ENCODE measurements around the gene RAD51D. TPM values are rescaled to one million over a fixed set of nuclear protein-coding genes. Genes with fewer than 3 reads are reported as not detected.
"Not testable (repeated sequence)": the region's sequence is repeated elsewhere in the genome, so short reads cannot be mapped to it uniquely, and the experiment has no call there.

RAD51D gene
- total RNA-seq, 1 donor from 2014 or later = 34.9 TPM

DNA sequence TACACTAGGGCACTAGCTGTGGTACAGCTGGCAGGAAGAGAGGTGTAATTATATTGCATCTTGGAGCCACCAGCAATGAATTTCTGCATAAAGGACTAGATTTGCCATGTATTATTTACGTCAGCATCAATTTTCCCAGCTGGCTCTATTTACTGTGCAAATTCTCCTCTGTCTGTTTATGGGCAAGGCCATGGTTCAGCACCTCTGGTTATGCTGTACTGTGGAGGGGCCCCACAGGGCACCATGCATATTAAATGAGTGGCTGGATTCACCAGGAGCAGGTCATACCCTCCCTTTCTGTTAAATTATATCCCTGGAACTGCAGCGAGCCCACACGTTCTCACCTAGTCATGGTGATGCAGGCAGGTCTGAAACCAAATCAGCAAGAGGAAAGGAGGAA lies 19.8 kb downstream of the RAD51D start:
- intact Hi-C loops (cut with micrococcal nuclease) = no loop called here
- Mint-ChIP-seq H3K9me3 (no peaks in the 10 kb centered on the region), H3K36me3 (ENCODE audit: low read depth) (peaks cover 27% of the 10 kb centered on the region), H3K27ac (no peak overlapping the region), H3K4me3 (no peak overlapping the region), H3K27me3 (ENCODE audit: insufficient read depth) (no peaks in the 10 kb centered on the region), H3K4me1 (ENCODE audit: low read depth) (no peaks in the 10 kb centered on the region)
- no peak for DNase-seq (ENCODE audit: low spot score)

- no peak overlapping the region for H3K4me3 Mint-ChIP-seq
- no peaks in the 10 kb centered on the region for H3K4me1 Mint-ChIP-seq (ENCODE audit: low read depth)
- H3K27me3 Mint-ChIP-seq (ENCODE audit: insufficient read depth) = no peaks in the 10 kb centered on the region
- no peaks in the 10 kb centered on the region for H3K9me3 Mint-ChIP-seq
- no peak overlapping the region for H3K27ac Mint-ChIP-seq
- intact Hi-C loops (cut with micrococcal nuclease) = no loop called here
- no peak for DNase-seq (ENCODE audit: low spot score)
- peaks cover 21% of the 10 kb centered on the region for H3K36me3 Mint-ChIP-seq (ENCODE audit: low read depth)
Observed at GRCh38 chr17:35097776-35098175, 21.9 kb downstream of the RAD51D start.

DNA sequence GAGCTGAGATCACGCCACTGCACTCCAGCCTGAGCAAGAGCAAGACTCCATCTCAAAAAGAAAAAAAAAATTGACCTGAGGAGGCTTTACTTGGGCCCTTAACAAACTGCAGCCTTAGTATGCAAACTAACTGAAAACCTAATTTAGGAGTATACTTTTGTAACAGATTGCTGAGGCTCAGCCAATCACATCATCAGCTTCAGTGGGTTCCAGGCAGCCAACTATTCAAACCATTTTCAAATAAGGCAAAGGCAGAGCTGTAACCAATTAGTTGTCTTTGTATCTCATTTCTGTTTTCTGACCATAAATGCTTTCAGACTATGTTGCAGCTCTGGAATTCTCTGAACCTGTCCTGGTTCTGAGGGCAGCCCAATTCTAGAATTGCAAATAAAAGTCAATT lies 23.9 kb downstream of the RAD51D start:
- no peaks in the 10 kb centered on the region for H3K9me3 Mint-ChIP-seq
- peaks cover 6% of the 10 kb centered on the region for H3K4me1 Mint-ChIP-seq (ENCODE audit: low read depth)
- peaks cover 15% of the 10 kb centered on the region for H3K36me3 Mint-ChIP-seq (ENCODE audit: low read depth)
- no peaks in the 10 kb centered on the region for H3K27me3 Mint-ChIP-seq (ENCODE audit: insufficient read depth)
- no peak overlapping the region for H3K27ac Mint-ChIP-seq
- intact Hi-C loops (cut with micrococcal nuclease) = no loop called here
- DNase-seq (ENCODE audit: low spot score) = no peak
- H3K4me3 Mint-ChIP-seq = no peak overlapping the region

DNA sequence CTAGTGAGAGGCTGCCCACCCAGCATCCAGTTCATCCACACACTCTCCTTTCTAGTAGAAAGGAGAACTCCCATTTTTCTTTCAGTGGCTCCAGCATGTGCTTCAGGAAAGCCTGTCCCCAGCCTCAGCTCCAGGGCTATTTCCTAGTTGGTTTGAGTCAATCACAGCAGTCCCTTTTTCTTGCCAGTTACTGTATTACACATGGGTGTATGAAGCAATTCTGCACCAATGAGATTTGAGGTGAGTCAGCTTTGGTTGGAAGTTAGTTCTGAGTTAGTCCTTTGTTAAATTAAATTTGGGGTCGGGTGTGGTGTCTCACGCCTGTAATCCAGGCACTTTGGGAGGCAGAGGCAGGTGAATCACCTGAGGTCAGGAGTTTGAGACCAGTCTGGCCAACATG lies 24.8 kb downstream of the RAD51D start:
- no peaks in the 10 kb centered on the region for H3K27me3 Mint-ChIP-seq (ENCODE audit: insufficient read depth)
- no peak overlapping the region for H3K27ac Mint-ChIP-seq
- H3K4me3 Mint-ChIP-seq = no peak overlapping the region
- intact Hi-C loops (cut with micrococcal nuclease) = no loop called here
- DNase-seq (ENCODE audit: low spot score) = no peak
- peaks cover 11% of the 10 kb centered on the region for H3K36me3 Mint-ChIP-seq (ENCODE audit: low read depth)
- no peaks in the 10 kb centered on the region for H3K9me3 Mint-ChIP-seq
- peaks cover 10% of the 10 kb centered on the region for H3K4me1 Mint-ChIP-seq (ENCODE audit: low read depth)

DNA sequence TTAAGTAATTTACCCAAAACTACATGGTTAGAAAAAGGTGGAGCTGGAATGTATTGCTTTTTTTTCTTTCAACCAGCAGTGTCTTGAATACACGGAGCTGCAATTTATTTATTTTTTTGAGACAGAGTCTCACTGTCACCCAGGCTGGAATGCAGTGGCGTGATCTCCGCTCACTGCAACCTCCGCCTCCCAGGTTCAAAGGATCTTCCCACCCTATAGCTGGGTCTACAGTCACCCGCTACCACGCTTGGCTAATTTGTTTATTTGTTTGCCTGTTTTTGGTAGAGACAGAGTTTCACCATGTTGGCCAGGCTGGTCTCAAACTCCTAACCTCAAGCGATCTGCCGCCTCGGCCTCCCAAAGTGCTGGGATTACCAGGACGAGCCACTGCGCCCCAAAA lies 29.0 kb downstream of the RAD51D start:
- H3K4me3 Mint-ChIP-seq; H3K36me3 Mint-ChIP-seq (ENCODE audit: low read depth); intact Hi-C loops (cut with micrococcal nuclease); H3K9me3 Mint-ChIP-seq; DNase-seq (ENCODE audit: low spot score); H3K27me3 Mint-ChIP-seq (ENCODE audit: insufficient read depth); H3K27ac Mint-ChIP-seq: not testable (repeated sequence)
- peaks cover 41% of the 10 kb centered on the region for H3K4me1 Mint-ChIP-seq (ENCODE audit: low read depth)

GRCh38 chr17:35089586-35090296 lies 29.9 kb downstream of the RAD51D start:
- no peaks in the 10 kb centered on the region for H3K27me3 Mint-ChIP-seq (ENCODE audit: insufficient read depth)
- peaks cover 50% of the 10 kb centered on the region for H3K4me1 Mint-ChIP-seq (ENCODE audit: low read depth)
- peak overlapping the region; percentile 82 for H3K4me3 Mint-ChIP-seq
- H3K9me3 Mint-ChIP-seq = no peaks in the 10 kb centered on the region
- peak overlapping the region; percentile 95 for H3K27ac Mint-ChIP-seq
- peaks cover 3% of the 10 kb centered on the region for H3K36me3 Mint-ChIP-seq (ENCODE audit: low read depth)
- DNase-seq (ENCODE audit: low spot score) = no peak
- intact Hi-C loops (cut with micrococcal nuclease) = loop anchor here (1.0 kb wide), 8 partner anchors 30 to 128 kb away; partner anchors contain the start of genes CCT6B, LIG3, NLE1 and RAD51D

DNA sequence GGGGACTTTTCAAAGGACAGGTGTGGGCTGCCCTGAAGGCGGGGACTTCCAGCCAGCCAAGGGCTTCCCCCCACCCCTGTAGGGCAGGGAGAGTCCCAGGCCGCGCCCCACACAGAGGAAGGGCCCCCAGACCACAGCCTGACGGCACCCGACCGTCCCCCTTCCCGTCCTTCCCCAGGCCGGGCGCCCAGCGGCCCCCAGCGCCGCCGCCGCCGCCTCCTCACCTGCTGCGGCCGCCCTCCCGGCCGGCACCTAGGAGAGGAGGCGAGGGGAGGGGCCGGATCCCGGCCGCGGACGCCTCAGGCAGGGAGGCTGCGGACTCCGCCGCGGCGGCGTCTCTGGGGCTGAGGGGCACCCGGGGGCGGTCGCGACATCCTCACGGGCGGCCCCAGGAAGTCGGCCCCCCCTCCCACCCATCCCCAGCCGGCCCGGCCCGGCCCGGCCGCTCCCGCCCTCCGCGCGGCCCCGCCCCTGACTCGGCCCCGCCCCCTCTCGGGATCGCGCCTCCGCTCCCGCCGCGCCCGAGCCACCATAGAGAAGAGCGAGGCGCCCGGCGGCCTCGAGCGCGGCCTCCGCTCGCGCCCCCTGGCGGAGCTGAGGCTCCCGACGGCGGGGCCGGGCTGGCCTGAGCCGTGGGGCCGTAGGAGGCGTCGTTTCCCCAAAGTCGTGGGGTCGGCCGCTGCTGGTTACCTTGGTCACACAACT lies 30.6 kb downstream of the RAD51D start:
- Mint-ChIP-seq H3K4me3 (peak overlapping the region; percentile 93), H3K36me3 (ENCODE audit: low read depth) (peaks cover 3% of the 10 kb centered on the region), H3K27ac (peak overlapping the region; percentile 95), H3K4me1 (ENCODE audit: low read depth) (peaks cover 50% of the 10 kb centered on the region), H3K9me3 (no peaks in the 10 kb centered on the region), H3K27me3 (ENCODE audit: insufficient read depth) (no peaks in the 10 kb centered on the region)
- peak; percentile 87 for DNase-seq (ENCODE audit: low spot score)
- intact Hi-C loops (cut with micrococcal nuclease) = loop anchor here (1.0 kb wide), 12 partner anchors 9 to 128 kb away; partner anchors contain the start of genes CCT6B, LIG3, NLE1 and RAD51D

DNA sequence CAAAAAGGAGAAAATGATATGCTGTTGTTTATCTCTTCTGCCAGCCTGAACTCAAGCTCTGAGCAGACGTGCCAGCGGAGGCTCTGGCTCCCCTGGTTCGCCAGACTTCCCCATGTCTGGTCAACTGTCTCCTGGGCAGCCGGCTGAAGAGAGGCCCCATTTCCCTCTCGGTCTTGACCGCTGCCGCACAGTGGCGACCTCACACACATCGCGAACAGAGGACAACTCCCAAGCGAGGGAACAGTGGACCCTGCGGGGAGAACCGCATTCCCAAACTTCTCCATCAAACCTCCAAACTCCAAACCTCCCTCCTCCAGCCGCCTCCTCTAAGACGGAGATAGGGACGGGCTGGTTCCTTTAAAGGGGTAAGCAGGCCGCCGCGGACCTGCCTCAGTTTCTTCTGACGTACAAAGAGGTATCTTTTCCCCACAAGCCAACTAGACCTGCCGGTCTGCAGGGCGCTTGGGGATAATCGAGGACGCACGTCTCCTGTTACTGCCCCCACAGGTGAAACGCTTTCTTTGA lies 31.2 kb downstream of the RAD51D start:
- intact Hi-C loops (cut with micrococcal nuclease) = loop anchor here (1.0 kb wide), 4 partner anchors 8 to 25 kb away; partner anchors contain the start of gene RFFL
- H3K27me3 Mint-ChIP-seq (ENCODE audit: insufficient read depth) = no peaks in the 10 kb centered on the region
- H3K27ac Mint-ChIP-seq = peak overlapping the region; percentile 93
- H3K9me3 Mint-ChIP-seq = no peaks in the 10 kb centered on the region
- DNase-seq (ENCODE audit: low spot score) = no peak
- peak overlapping the region; percentile 93 for H3K4me3 Mint-ChIP-seq
- peaks cover 6% of the 10 kb centered on the region for H3K36me3 Mint-ChIP-seq (ENCODE audit: low read depth)
- peaks cover 56% of the 10 kb centered on the region for H3K4me1 Mint-ChIP-seq (ENCODE audit: low read depth)

DNA sequence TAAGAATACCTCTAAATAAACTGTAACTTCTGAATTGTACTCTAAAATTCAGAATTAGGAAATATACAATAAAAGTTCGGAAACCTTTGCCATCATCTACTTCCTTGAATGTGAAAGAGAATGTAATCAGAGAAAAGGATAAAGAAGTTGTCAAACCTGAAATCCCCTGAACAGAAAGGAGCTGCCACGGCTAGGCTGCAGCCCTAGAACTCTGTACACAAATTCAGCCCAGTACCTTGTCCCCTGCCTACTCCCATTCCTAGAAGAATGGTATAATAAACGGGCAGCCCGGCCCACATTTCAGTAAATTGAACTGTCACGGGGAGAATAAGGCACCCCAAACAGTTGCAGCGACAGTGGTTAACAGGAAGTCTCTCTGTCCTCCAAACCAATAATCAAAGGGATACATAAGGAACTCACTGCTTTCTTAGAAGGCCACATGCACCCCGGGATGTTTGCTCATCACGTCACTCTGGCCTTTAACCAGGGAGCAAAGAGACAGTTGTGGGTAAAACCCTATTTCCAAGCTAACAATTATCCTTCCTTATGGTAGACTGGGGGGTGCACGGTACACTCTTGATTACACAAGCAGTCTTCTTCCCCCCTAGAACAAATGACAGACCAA lies 31.8 kb downstream of the RAD51D start:
- peak overlapping the region; percentile 93 for H3K27ac Mint-ChIP-seq

GRCh38 chr17:35086931-35087573 lies 32.6 kb downstream of the RAD51D start:
- no peaks in the 10 kb centered on the region for H3K9me3 Mint-ChIP-seq
- H3K4me3 Mint-ChIP-seq = peak overlapping the region; percentile 93
- peaks cover 10% of the 10 kb centered on the region for H3K36me3 Mint-ChIP-seq (ENCODE audit: low read depth)
- H3K27me3 Mint-ChIP-seq (ENCODE audit: insufficient read depth) = no peaks in the 10 kb centered on the region
- H3K4me1 Mint-ChIP-seq (ENCODE audit: low read depth) = peaks cover 70% of the 10 kb centered on the region
- H3K27ac Mint-ChIP-seq = peak overlapping the region; percentile 93
- DNase-seq (ENCODE audit: low spot score) = no peak
- intact Hi-C loops (cut with micrococcal nuclease) = no loop called here

More for the DNA sequence above, 31.8 kb downstream of the RAD51D start:
- no peaks in the 10 kb centered on the region for H3K27me3 Mint-ChIP-seq (ENCODE audit: insufficient read depth)
- H3K36me3 Mint-ChIP-seq (ENCODE audit: low read depth) = peaks cover 10% of the 10 kb centered on the region
- H3K4me1 Mint-ChIP-seq (ENCODE audit: low read depth) = peaks cover 62% of the 10 kb centered on the region
- H3K4me3 Mint-ChIP-seq = peak overlapping the region; percentile 93
- no peaks in the 10 kb centered on the region for H3K9me3 Mint-ChIP-seq
- peak; percentile 34 for DNase-seq (ENCODE audit: low spot score)
- intact Hi-C loops (cut with micrococcal nuclease) = loop anchor here (1.0 kb wide), 4 partner anchors 8 to 25 kb away; partner anchors contain the start of gene RFFL

DNA sequence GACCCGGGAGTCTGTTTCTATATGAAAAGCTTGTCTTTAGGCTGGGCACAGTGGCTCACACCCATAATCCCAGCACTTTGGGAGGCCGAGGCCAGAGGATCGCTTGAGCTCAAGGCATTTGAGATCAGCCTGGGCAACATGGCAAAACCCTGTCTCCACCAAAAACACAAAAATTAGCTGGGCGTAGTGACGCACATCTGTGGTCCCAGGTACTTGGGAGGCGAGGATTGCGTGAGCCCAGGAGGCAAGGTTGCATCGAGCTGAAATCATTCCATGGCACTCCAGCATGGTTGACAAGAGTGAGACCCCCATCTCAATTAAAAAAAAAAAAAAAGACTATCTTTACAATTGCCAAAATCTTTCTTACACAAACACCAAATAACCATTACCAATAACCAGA lies 33.5 kb downstream of the RAD51D start:
- Mint-ChIP-seq H3K4me1 (ENCODE audit: low read depth) (peaks cover 77% of the 10 kb centered on the region), H3K27ac (peak overlapping the region; percentile 40), H3K27me3 (ENCODE audit: insufficient read depth) (no peaks in the 10 kb centered on the region), H3K36me3 (ENCODE audit: low read depth) (peaks cover 10% of the 10 kb centered on the region), H3K9me3 (no peaks in the 10 kb centered on the region), H3K4me3 (peak overlapping the region; percentile 48)
- intact Hi-C loops (cut with micrococcal nuclease) = no loop called here
- DNase-seq (ENCODE audit: low spot score) = no peak

GRCh38 chr17:35084987-35085386 lies 34.7 kb downstream of the RAD51D start:
- H3K27ac Mint-ChIP-seq = peak overlapping the region; percentile 46
- peaks cover 11% of the 10 kb centered on the region for H3K36me3 Mint-ChIP-seq (ENCODE audit: low read depth)
- intact Hi-C loops (cut with micrococcal nuclease) = no loop called here
- no peak overlapping the region for H3K4me3 Mint-ChIP-seq
- peaks cover 81% of the 10 kb centered on the region for H3K4me1 Mint-ChIP-seq (ENCODE audit: low read depth)
- no peak for DNase-seq (ENCODE audit: low spot score)
- H3K27me3 Mint-ChIP-seq (ENCODE audit: insufficient read depth) = no peaks in the 10 kb centered on the region
- no peaks in the 10 kb centered on the region for H3K9me3 Mint-ChIP-seq
